GM21529 (cell line): ENCODE measurements around the gene CRYBB3.

Experiments
- ATAC-seq: cut with Tn5 transposase; IDR thresholded peaks from one replicate; pipeline ENCODE4 v1.9.1; 2021; ENCODE audit not compliant: unreplicated experiment

CRYBB3 gene

GRCh38 chr22:25199731-25200520, at the start of gene CRYBB3:
TSS of gene CRYBB3 (plus strand) at chr22:25199858. CDS start at chr22:25201397, 1,539 bp downstream.
- ATAC-seq, result no peak

- ATAC-seq, result no peak
Measured at GRCh38 chr22:25153961-25154666, 45.5 kb upstream of the CRYBB3 start.

- no peak for ATAC-seq
Measured at GRCh38 chr22:25154667-25154999, 45.0 kb upstream of the CRYBB3 start.

DNA sequence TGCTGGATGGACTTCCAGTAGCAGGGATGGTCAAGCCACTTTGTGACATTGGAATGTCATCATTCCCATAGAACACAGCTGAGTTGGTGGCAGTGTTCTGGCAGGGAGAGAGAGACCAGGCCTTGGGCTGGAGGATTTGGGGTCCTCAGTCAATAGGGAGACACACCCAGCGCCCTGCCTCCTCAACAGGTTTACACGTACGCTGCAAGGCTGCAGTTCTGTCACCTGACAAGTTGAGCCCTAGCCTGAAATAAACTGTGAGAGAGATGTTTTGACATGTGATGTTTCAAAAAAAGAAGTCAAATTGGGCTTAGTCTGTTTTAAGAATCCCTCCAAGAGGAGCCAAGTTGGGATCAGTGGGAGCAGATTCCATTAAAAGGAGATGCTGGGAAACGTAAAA, 42.9 kb upstream of the CRYBB3 start:
- ATAC-seq, result no peak

- no peak for ATAC-seq
Measured at GRCh38 chr22:25159028-25159427, 40.6 kb upstream of the CRYBB3 start.

GRCh38 chr22:25160120-25160996, 39.3 kb upstream of the CRYBB3 start:
- no peak for ATAC-seq

DNA sequence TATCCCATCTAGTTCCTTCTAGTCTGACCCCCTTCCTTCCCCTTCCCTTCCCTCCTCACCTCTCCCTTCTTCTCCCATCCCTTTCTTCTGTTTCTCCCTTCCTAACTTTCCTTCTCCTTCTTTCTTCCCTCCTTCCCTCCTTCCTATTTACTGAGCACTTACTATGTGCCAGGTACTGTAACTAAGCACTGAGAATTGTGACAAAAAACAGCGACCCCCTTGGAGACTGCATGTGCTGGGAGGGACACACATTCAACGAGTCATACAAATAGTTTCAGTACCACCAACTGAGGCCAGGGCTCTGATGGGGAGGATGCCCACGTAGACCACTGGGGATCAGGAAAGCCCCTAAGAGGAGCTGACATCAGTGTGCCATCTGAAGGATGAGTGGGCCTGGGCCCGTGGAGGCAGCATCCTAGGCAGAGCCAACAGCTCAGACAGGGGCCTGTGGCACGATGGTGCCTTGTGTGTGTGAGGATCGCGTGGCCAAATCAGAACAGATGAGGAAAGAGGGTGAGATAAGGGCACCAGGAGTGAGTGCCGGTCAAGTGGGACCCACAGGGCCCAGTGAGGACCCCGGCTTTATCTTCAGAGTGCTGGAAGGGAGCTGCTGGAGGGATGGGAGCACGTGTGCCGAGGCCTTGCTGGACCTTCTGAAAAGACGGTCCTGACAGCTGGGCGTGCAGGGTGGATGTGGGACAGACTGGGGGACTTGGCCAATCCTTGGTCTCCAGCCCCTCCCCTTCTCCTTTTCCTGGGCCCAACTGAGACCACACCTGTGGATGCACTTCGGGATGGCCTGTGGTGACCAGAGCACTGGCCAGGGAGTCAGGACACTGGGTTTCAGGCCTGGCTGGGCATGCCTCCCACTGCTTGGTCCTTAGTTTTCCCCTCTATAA, 38.4 kb upstream of the CRYBB3 start:
- no peak for ATAC-seq

DNA sequence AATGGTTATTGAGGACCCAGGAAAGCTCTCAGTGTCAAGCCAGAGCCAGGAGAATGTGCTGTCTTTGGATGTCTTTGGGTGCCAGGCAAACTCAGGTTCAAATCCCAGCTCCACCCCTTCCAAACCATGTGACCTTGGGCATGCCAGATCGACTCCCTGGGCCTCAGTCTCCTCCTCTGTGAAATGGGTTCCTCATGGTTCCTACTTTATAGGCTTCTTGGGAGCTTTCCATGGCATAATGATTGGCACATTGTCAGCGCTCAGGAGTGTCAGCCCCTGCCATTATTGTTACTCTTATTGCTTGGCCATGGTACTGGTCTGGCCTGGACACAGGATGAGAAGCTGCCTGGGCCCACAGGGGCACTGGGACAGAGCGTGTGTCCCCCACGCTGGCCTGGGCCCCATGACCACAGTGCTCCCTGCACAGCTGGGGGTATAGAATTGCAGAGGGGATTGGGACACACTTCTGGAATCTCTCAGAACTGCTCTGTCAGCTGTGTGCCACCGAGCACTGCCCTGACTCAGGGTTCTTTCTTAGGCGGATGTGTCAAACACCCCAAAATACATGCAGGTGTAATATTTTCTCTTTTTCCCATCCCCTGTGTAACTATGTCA, 37.6 kb upstream of the CRYBB3 start:
- ATAC-seq, result no peak

GRCh38 chr22:25162561-25162960, 37.1 kb upstream of the CRYBB3 start:
- no peak for ATAC-seq

DNA sequence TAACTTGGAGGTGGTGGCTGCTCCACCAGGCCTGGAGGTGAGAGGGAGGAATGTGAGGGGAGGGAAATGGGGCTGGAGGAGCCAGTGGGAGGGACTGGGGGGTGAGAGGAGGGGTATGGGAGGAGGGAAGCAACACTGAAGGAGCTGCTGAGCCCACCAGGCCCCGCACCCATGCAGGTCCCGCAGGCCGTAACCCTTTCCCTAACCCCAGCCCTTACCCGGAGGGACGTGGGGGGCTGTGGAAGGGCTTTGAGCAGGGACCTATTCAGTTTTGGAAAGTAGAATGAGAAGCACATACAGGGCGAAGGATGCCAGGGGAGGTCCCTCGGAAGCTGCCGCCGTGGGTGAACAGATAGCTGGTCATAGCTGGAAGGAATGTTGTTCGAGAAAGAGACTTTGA, 33.9 kb upstream of the CRYBB3 start:
- ATAC-seq, result no peak

DNA sequence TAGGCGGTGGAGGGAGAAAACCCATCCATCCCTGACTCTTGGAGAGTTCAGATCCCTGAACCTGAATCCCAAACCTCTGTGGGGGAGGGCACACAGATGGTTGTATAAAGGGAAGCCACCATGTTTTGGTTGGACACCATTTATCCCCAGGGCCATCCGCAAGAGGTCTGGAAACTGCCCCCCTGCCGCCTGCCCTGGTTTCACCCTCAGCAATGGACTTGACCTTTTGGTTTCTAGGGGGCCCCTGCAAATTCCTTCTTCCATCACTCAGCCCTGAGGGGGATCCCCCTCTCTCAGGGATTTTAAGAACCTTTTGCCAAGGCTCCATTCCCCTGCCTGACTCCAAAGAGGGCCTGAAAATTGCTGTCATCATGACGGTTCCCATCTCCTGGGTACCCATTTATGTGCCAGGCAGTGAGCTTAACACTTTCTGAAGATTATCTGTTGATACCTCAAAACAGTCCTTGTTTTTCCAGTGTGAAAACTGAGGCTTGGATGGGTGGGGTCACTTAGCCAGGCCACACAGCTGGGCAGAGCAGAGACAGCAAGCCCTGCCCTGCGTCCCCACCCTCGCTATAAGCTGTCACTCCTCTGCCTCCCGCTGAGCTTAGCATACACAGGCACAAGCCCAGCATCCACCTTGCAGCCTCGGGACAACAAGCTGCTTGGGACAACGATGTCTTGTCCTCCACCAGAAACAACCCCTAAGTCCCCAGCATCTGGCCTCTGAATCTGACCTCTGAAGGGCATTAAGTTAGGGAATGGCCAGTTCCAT, 33.2 kb upstream of the CRYBB3 start:
- no peak for ATAC-seq

DNA sequence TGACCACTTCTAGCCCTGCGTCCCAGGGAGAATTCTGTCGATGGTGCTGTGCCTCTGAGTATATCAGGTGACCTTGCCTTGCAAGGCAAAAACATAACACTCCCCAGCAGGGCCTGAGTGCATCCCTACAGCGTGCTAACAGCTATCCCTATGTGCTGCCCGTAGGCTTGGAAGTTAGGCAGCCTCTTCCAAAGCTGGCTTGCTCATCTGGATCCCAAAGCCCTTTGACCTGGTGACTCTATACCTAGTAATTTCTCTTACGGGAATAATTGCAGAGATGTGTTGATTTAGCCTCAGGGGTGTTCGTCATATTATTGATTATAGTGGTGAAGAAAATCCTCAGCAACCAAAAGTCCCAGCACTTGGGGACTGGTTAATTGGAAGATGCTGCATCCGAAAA, 32.6 kb upstream of the CRYBB3 start:
- ATAC-seq, result no peak

DNA sequence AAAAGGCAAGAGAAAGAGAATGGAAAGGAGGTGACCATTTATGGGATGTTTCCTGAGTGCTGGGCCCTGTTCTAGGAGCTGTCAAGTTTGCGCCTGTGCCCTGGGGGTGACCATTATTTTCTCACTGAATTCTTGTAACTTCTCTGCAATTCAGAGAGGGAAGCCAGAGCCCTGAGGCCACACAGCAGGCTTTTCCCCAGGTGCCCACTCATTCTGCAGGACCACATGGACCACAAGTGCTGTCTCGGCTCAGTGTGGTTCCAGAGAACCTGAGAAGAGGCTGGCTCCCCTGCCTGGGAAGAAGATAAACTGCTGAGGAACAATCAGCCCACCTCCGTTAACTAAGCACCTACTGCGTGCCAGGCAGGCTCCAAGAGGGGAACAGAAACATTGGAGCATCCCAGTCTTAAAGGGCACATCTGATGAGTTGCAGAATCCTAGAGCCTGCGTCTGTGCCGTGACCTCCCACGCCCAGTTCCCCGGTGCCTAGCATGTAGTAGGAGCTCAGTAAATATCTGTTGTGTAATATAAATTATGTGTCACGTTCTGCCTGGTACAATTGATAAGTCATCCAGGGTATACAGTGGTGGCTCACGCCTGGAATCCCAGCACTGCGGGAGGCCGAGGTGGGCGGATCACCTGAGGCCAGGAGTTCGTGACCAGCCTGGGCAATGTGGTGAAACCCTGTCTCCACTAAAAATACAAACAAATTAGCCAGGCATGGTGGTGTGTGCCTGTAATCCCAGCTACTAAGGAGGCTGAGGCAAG, 31.6 kb upstream of the CRYBB3 start:
- ATAC-seq, result no peak

GRCh38 chr22:25169278-25170031, 30.2 kb upstream of the CRYBB3 start:
- no peak for ATAC-seq

DNA sequence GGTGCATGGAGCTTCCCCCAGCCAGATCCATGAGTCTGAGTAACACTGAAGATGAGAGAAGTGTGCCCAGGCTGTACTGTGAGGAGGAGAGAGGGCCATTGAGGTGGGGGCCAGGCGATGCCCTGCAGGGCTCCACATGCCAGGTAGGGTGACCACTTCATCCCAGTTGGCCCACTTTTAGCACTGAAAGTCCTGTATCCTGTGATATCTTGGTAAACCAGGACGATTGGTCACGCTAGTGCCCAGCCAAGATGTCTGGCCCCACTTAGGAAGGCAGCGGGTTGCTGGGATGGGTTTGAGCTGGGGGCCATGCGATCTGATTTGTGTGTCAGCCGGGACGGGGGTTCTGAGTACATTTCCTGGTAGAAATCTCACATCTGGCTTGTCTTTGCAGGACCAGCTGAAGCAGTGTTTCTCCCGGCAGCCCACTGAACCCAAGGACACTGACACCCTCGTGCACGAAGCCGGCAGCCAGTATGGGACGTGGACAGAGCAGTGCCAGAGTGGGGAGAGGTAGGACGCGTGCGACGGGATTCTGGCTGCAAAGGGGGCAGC, 29.2 kb upstream of the CRYBB3 start:
- no peak for ATAC-seq

DNA sequence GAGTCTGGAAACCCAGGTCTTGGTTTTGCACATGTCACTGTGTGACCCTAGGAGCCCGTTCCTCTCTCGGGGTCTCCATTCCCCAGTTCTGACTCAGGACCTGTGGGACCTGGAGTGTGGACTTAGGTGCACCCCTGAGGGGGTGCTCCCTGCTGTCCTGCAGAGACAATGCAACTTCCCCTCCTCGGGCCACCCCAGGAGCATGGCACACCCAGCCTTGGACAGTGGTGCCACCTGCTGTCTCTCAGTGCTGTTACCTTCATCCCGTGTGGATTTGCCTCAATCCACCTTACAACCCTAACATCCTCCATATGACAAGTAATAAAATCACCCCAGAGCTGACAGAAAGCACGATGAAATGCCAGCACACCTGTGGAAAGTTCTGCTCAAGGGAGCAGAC, 27.5 kb upstream of the CRYBB3 start:
- ATAC-seq, result no peak

GRCh38 chr22:25174156-25174887, 25.3 kb upstream of the CRYBB3 start:
- no peak for ATAC-seq
